ENCODE results near the gene VEZF1.

The VEZF1 gene, protein sequence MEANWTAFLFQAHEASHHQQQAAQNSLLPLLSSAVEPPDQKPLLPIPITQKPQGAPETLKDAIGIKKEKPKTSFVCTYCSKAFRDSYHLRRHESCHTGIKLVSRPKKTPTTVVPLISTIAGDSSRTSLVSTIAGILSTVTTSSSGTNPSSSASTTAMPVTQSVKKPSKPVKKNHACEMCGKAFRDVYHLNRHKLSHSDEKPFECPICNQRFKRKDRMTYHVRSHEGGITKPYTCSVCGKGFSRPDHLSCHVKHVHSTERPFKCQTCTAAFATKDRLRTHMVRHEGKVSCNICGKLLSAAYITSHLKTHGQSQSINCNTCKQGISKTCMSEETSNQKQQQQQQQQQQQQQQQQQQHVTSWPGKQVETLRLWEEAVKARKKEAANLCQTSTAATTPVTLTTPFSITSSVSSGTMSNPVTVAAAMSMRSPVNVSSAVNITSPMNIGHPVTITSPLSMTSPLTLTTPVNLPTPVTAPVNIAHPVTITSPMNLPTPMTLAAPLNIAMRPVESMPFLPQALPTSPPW

DNA sequence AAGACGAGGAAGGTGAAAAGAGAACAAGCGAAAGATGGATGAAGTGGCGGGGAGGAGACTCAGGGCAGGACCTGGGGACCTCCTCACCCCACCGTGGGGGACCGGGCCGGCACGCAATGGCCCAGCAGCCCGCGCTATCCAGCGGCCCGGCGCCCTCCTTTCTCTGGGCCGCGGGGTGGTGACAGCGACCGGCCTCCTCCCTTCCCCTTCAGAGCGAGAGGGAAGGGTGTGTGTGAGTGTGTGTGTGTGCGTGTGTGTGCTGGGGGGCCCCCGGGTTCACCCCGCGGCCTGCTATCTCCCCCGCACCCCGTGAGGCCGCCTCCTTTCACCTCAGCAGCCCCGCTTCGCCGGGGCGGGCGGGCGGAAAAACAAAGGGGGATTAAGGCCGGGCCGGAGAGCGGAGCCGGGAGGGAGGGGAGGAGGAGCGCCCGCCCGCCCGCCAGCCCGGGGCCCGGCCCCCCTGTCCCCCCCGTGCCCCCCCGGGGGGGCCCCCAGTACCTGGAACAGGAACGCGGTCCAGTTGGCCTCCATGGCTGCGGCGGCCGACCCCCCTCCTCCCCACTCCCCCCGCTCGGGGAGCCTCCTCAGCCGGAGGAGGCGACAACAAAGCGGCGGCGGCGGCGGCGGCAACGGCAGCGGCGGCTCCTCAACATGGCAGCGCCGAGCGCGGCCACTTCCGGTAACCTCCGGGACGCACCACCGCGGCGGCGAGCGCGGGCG lies at the start of gene VEZF1:
VEZF1 (minus strand) TSS at position 674 of the 720 bp plus-strand sequence; CDS start at position 531, 143 bp downstream.
- H3K27me3 ChIP-seq (ENCODE audit: insufficient read depth, low read length): no peaks in the 10 kb centered on the region
- H3K4me1 ChIP-seq (ENCODE audit: insufficient read depth, low read length): peaks cover 50% of the 10 kb centered on the region
- H3K36me3 ChIP-seq (ENCODE audit: insufficient read depth, low read length): peaks cover 14% of the 10 kb centered on the region
- H3K9me3 ChIP-seq (ENCODE audit: low read length): no peaks in the 10 kb centered on the region
- peak within 1 kb of the TSS; percentile 75 for H3K4me3 ChIP-seq (ENCODE audit: low read length)
- H2AFZ ChIP-seq (ENCODE audit: low read depth, low read length): no peak within 1 kb of the TSS

DNA sequence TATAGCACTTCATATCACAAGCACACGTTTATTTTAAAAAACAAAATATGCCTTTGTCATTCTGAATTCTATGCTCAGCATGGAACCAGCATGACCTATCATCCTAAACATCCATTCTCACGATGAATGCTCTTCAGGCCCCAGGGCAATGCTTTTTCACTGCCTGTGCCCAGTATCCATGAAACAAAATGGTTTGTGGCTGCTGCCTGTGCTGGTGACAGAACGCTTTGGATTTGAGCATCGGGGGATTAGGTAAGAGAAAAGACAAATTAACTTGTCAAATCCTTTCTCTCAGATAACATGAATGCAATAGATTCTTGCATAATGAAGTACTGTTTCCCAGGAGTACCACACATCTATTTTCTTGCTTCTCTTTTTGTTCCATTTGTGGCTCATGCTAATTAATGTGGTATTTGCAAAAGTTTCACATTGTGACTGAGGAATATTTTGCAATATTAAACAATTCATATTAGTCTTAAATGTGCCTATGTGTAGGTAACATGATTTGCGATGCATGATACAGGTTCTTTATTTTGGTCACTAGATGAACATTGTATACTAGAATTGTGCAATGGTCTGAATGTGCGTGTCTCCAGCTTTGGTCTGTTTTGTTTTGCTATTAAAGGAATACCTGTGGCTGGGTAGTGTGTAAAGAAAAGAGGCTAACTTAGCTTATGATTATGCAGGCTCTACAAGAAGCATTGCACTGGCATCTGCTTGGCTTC lies 44.8 kb upstream of the VEZF1 start:
- no peak overlapping the region for H3K4me3 ChIP-seq (ENCODE audit: low read length)
- H2AFZ ChIP-seq (ENCODE audit: low read depth, low read length): no peak overlapping the region
- H3K9me3 ChIP-seq (ENCODE audit: low read length): no peaks in the 10 kb centered on the region
- no peaks in the 10 kb centered on the region for H3K27me3 ChIP-seq (ENCODE audit: insufficient read depth, low read length)
- no peaks in the 10 kb centered on the region for H3K36me3 ChIP-seq (ENCODE audit: insufficient read depth, low read length)
- peaks cover 10% of the 10 kb centered on the region for H3K4me1 ChIP-seq (ENCODE audit: insufficient read depth, low read length)

DNA sequence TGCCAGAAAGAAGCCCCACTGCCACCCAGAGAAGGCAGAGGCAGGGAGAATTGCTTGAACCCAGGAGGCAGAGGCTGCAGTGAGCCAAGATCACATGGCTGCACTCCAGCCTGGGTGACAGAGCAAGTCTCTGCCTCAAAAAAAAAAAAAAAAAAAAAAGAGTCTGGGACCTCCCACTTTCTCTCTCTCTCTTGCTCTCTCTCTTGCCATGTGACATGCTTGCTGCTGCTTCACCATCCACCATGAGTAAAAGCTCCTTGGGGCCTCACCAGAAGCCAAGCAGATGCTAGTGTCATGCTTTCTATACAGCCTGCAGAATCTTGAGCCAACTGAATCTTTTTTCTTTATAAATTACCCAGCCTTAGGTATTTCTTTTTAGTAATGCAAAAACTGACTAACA lies 40.5 kb upstream of the VEZF1 start:
- peaks cover 10% of the 10 kb centered on the region for H3K4me1 ChIP-seq (ENCODE audit: insufficient read depth, low read length)
- no peak overlapping the region for H2AFZ ChIP-seq (ENCODE audit: low read depth, low read length)
- H3K36me3 ChIP-seq (ENCODE audit: insufficient read depth, low read length): no peaks in the 10 kb centered on the region
- H3K27me3 ChIP-seq (ENCODE audit: insufficient read depth, low read length): no peaks in the 10 kb centered on the region
- H3K4me3 ChIP-seq (ENCODE audit: low read length): no peak overlapping the region
- no peaks in the 10 kb centered on the region for H3K9me3 ChIP-seq (ENCODE audit: low read length)

DNA sequence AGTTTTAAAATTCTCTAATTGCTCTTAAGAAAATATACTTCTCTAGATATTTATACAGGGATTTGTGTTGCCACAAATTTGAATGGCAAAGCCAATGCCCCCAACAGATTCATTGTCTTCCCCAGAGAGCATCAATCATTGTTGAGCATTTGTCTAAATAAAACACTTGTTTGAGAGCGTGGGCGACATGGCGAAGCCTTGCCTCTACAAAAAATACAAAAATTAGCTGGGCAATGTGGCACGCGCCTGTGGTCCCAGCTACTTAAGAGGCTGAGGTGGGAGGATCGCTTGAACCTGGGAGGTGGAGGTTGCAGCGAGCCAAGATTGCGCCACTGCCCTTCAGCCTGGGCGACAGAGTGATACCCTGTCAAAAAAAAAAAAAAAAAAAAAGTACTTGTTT lies 32.3 kb upstream of the VEZF1 start:
- Histone ChIP-seq H3K9me3 (ENCODE audit: low read length) (no peaks in the 10 kb centered on the region), H3K27me3 (ENCODE audit: insufficient read depth, low read length) (no peaks in the 10 kb centered on the region), H3K4me3 (ENCODE audit: low read length) (no peak overlapping the region), H2AFZ (ENCODE audit: low read depth, low read length) (no peak overlapping the region), H3K4me1 (ENCODE audit: insufficient read depth, low read length) (no peaks in the 10 kb centered on the region), H3K36me3 (ENCODE audit: insufficient read depth, low read length) (no peaks in the 10 kb centered on the region)

DNA sequence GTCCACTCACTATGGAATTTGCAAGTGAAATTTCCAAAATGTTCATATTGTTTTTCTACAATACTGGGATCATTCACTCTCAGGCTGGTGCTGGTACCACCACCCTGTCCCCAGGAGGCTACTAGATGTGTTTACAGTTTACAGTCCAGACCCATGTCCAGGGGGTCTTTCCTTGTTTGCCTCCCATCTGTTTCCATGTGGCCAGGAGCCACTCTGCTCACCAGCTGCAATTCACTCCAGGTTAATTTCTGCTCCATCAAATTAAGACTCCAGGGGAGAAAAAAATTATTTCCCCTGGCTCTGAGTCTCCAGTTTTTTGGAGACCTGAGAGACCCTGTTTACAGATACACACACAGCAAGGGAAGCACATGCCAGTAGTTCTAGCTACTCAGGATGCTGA lies 31.5 kb upstream of the VEZF1 start:
- Histone ChIP-seq H3K9me3 (ENCODE audit: low read length) (no peaks in the 10 kb centered on the region), H3K27me3 (ENCODE audit: insufficient read depth, low read length) (no peaks in the 10 kb centered on the region)

DNA sequence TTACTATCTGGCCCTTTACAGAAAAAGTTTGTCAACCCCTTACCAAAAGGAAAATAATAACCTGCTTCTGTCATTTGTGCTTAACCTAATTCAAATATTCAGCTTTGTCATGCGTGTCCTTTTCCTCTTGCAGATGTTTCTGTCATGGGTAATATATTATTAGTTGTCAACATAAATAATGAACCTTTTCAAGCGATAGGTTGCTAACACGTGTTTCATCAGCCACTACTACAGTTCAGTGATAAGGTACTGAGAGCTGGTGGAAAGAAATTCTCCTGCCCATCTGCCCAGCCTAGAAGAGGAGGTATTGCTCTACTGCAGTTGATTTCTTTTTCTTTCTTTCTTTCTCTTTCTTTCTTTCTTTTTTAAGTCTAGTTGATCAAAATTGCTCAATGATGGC lies 31.0 kb upstream of the VEZF1 start:
- no peak overlapping the region for H2AFZ ChIP-seq (ENCODE audit: low read depth, low read length)
- no peaks in the 10 kb centered on the region for H3K4me1 ChIP-seq (ENCODE audit: insufficient read depth, low read length)
- H3K36me3 ChIP-seq (ENCODE audit: insufficient read depth, low read length): no peaks in the 10 kb centered on the region
- no peaks in the 10 kb centered on the region for H3K27me3 ChIP-seq (ENCODE audit: insufficient read depth, low read length)
- H3K4me3 ChIP-seq (ENCODE audit: low read length): no peak overlapping the region
- no peaks in the 10 kb centered on the region for H3K9me3 ChIP-seq (ENCODE audit: low read length)

More for the DNA sequence above, 31.5 kb upstream of the VEZF1 start:
- H3K36me3 ChIP-seq (ENCODE audit: insufficient read depth, low read length): no peaks in the 10 kb centered on the region
- no peak overlapping the region for H2AFZ ChIP-seq (ENCODE audit: low read depth, low read length)
- no peaks in the 10 kb centered on the region for H3K4me1 ChIP-seq (ENCODE audit: insufficient read depth, low read length)
- no peak overlapping the region for H3K4me3 ChIP-seq (ENCODE audit: low read length)

DNA sequence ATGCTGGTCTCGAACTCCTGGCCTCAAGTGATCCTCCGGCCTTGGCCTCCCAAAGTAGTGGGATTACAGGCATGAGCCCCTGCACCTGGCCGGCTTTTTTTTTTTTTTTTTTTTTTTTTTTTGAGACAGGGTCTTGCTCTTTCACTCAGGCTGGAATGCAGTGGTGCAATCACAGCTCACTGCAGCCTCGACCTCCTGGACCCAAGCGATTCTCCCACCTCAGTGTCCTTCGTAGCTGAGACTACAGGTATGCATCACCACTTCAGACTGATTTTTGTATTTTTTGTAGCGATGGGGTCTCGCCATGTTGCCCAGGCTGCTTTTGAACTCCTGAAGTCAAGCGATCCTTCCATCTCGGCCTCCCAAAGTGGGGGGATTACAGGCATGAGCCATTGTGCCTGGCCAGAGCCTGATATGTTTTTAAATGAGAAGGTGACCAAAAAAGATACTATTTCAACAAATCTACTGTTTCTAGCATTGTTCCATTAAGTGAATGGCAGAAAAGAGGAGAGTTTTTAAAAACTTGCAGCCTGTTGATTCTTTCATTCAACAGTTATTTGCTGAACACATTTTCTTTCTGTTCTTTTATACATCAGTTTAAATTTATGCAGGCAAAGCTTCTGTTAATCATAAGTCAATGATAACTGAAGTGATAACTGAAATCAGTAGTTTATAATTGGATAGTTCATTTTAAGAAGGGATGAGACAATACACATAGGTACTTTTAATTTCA lies 22.2 kb upstream of the VEZF1 start:
- peaks cover 7% of the 10 kb centered on the region for H3K36me3 ChIP-seq (ENCODE audit: insufficient read depth, low read length)

DNA sequence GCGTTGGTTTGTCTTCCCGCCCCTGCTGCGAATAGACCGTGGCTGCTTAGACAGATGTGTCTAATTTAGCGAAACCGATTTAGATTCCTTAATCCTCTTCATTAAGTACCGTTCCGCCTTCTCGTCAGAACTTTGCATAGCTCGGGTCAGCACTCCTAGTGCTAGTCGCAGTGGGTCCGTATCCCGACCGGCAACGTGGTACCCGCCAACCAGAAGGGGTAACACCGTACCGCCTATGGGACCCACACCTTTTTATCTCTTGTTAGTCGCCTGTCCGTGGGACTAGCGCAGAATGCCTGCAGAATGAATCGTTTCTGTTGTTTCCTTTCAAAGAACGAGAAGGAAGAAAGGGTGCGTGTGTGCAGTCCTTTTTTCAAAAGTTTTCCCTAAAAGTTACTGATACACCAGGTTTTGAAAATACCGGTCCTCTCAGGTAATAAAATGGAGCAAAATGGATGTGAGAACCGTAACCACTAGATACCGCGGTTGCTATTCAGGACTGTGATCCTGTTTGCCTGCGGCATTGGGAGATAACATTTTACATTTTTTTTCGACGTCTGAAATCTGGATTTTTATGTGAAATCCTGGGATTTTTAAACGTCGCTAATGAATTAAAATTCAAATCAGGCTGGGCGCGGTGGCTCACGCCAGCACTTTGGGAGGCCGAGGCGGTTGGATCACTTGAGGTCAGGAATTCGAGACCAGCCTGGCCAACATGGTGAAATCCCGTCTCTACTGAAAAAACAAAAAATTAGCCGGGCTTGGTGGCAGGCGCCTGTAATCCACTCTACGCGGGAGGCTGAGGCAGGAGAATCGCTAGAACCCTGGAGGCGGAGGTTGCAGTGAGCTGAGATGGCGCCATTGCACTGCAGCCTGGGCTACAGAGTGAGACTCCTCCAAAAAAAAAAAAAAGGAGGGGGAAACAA lies 20.0 kb upstream of the VEZF1 start:
- peaks cover 27% of the 10 kb centered on the region for H3K4me1 ChIP-seq (ENCODE audit: insufficient read depth, low read length)
- H2AFZ ChIP-seq (ENCODE audit: low read depth, low read length): peak overlapping the region; percentile 71
- H3K27me3 ChIP-seq (ENCODE audit: insufficient read depth, low read length): no peaks in the 10 kb centered on the region
- peak overlapping the region; percentile 80 for H3K4me3 ChIP-seq (ENCODE audit: low read length)
- H3K9me3 ChIP-seq (ENCODE audit: low read length): peaks cover 4% of the 10 kb centered on the region
- H3K36me3 ChIP-seq (ENCODE audit: insufficient read depth, low read length): peaks cover 29% of the 10 kb centered on the region

More for the DNA sequence above, 22.2 kb upstream of the VEZF1 start:
- H3K9me3 ChIP-seq (ENCODE audit: low read length): peaks cover 4% of the 10 kb centered on the region
- no peak overlapping the region for H3K4me3 ChIP-seq (ENCODE audit: low read length)
- no peak overlapping the region for H2AFZ ChIP-seq (ENCODE audit: low read depth, low read length)
- peaks cover 9% of the 10 kb centered on the region for H3K4me1 ChIP-seq (ENCODE audit: insufficient read depth, low read length)
- no peaks in the 10 kb centered on the region for H3K27me3 ChIP-seq (ENCODE audit: insufficient read depth, low read length)

DNA sequence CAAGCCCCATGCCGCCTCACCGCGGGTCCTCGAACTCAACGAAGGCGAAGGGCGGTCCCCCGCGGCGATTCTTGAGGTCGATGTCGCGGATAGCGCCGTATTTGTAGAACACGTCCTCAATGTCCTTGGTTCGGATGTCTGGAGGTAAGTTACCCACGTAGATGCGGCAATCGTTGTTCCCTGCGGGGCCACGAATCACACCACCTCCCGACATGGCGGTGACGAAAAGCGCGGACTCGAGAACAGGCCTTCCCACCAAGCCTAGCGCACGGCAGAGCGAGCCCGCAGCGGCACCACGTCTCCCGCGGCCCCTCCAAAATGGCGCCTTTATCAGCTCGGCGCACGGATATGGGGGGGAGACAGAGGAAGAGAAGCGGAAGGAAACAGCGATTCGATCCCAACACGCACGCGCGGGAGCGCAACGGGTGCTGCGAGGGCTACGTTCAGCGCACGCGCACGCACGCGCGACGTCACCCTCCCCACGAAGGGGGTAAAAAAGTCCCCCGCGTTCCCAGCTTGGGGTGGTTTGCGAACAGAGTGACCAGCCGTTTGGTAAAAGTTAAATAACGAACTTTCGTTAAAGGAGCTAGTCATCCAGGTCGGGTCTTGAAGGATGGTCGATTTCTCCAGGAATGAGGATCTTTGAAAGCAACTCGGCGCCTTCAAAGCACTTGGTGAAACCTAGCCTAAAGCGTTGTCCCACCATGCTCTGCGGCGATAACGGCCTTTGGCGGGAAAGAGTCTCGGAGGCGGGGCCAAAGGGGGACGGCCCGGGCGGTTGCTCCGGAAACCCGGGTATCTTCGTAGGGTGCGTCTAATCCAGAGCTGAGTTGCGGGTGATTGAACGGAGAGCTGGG lies 19.1 kb upstream of the VEZF1 start, which contains the start of gene SRSF1:
SRSF1 (minus strand) TSS at position 323 of the 857 bp plus-strand sequence; CDS start at position 214, 109 bp downstream.
- H2AFZ ChIP-seq (ENCODE audit: low read depth, low read length): peak within 1 kb of the TSS; percentile 71
- peaks cover 4% of the 10 kb centered on the region for H3K9me3 ChIP-seq (ENCODE audit: low read length)
- H3K4me1 ChIP-seq (ENCODE audit: insufficient read depth, low read length): peaks cover 31% of the 10 kb centered on the region
- peaks cover 37% of the 10 kb centered on the region for H3K36me3 ChIP-seq (ENCODE audit: insufficient read depth, low read length)
- peak within 1 kb of the TSS; percentile 80 for H3K4me3 ChIP-seq (ENCODE audit: low read length)
- H3K27me3 ChIP-seq (ENCODE audit: insufficient read depth, low read length): no peaks in the 10 kb centered on the region

DNA sequence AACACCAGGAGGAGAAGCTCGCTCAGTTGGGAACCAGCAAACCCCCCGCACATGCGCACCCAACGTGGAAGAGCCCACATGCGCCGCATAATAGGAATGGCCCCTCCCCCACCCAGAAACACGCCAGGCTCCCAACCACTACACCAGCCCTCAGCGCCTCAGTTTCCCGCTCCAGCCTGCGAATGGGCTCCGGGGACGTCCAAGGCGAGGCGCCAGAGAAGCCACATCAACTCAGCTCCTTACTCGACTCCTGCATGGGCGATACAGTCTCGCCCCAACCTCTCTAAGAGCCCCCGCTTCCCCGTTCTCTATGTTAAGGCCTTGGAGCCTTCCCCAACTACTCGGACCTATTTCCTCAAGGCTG lies 18.5 kb upstream of the VEZF1 start:
- Histone ChIP-seq H3K27me3 (ENCODE audit: insufficient read depth, low read length) (no peaks in the 10 kb centered on the region), H3K36me3 (ENCODE audit: insufficient read depth, low read length) (peaks cover 43% of the 10 kb centered on the region), H2AFZ (ENCODE audit: low read depth, low read length) (no peak overlapping the region), H3K4me1 (ENCODE audit: insufficient read depth, low read length) (peaks cover 36% of the 10 kb centered on the region), H3K4me3 (ENCODE audit: low read length) (peak overlapping the region; percentile 80), H3K9me3 (ENCODE audit: low read length) (peaks cover 4% of the 10 kb centered on the region)

All from neuron (in vitro differentiated cells).